Panc1 (cell line): ENCODE measurements around the gene LMTK2. TPM values are rescaled to one million over a fixed set of nuclear protein-coding genes. Genes with fewer than 3 reads are reported as not detected.

Experiments used
- ATAC-seq: fragments of 200-7000 bp; cut with Tn5 transposase; 2 replicates; pipeline ENCODE4 v1.9.1; 2020; ENCODE audit warnings: mild to moderate bottlenecking, moderate library complexity
- BruUV-seq: library from RNA; stranded (reverse); fragments of 400-500 nt; replicated peaks from 2 replicates; lab custom pipeline; 2021; lab: Mats Ljungman, UMichigan
- CTCF ChIA-PET: fragments of 300-600 bp; sonication (Branson Sonifier 250); formaldehyde crosslinking; loops from one replicate; lab custom pipeline; 2022; ENCODE audit warnings: antibody characterized with exemption; lab: Charles Lee
- POLR2A ChIA-PET: fragments of 300-600 bp; sonication (Branson Sonifier 250); formaldehyde crosslinking; loops from one replicate; lab custom pipeline; 2022; ENCODE audit warnings: antibody characterized with exemption; lab: Charles Lee
- DNase-seq: peaks from one replicate; pipeline ENCODE4 v3.0.0-alpha.2; 2010; ENCODE audit warnings: low read depth, low spot score
- H3K27ac ChIP-seq: 2 replicates; pipeline ENCODE4 v1.5.1; 2011; ENCODE audit warnings: mild to moderate bottlenecking, low read length, inconsistent platforms
- H3K27me3 ChIP-seq: fragments of 200-500 bp; sonication (Bioruptor generic); 2 replicates; pipeline ENCODE4 v1.6.0; 2014; ENCODE audit warnings: low read length, inconsistent platforms; ENCODE audit not compliant: control insufficient read depth, insufficient read depth
- H3K36me3 ChIP-seq: fragments of 200-500 bp; sonication (Bioruptor generic); 2 replicates; pipeline ENCODE4 v1.5.1; 2014; ENCODE audit warnings: inconsistent platforms, mild to moderate bottlenecking, low read length, moderate library complexity; ENCODE audit not compliant: control insufficient read depth, insufficient read depth
- H3K4me1 ChIP-seq: 2 replicates; pipeline ENCODE4 v1.5.1; 2011; ENCODE audit warnings: inconsistent platforms, mild to moderate bottlenecking, low read length, moderate library complexity; ENCODE audit not compliant: control insufficient read depth, insufficient read depth
- H3K4me3 ChIP-seq, 2 experiments: 2 replicates each; pipeline ENCODE4 v1.5.1; 2011 to 2012; ENCODE audit warnings: low read depth in 2 of 2, low read length in 2 of 2, mild to moderate bottlenecking in 2 of 2, inconsistent platforms in 1 of 2, moderate library complexity in 1 of 2
- H3K9me3 ChIP-seq: fragments of 200-500 bp; sonication (Bioruptor generic); 2 replicates; pipeline ENCODE4 v1.5.1; 2014; ENCODE audit warnings: low read depth, mild to moderate bottlenecking, inconsistent platforms, low read length, moderate library complexity; ENCODE audit not compliant: control insufficient read depth, insufficient read depth
- POLR2AphosphoS5 ChIP-seq: IDR thresholded peaks from 2 replicates; pipeline ENCODE4 v1.6.1; 2012; ENCODE audit warnings: mild to moderate bottlenecking, low read depth, low read length, moderate library complexity
- REST ChIP-seq, 2 experiments: IDR thresholded peaks; 2 replicates each; pipeline ENCODE4 v1.6.1; 2011 to 2012; ENCODE audit warnings: low read depth in 2 of 2, control low read depth in 1 of 2, low read length in 1 of 2, mild to moderate bottlenecking in 1 of 2, moderate library complexity in 1 of 2; ENCODE audit not compliant: insufficient read depth in 1 of 2
- SIN3A ChIP-seq: IDR thresholded peaks from 2 replicates; pipeline ENCODE4 v1.6.1; 2012; ENCODE audit warnings: low read depth, mild to moderate bottlenecking, low read length, moderate library complexity, borderline replicate concordance; ENCODE audit not compliant: insufficient read depth
- TCF7L2 ChIP-seq: IDR thresholded peaks from 2 replicates; pipeline ENCODE4 v1.6.1; 2011; ENCODE audit warnings: mild to moderate bottlenecking, low read depth, low read length, inconsistent platforms
- in situ Hi-C: cut with HindIII; loops from 2 replicates; pipeline ENCODE4 v1.10.0; 2016; ENCODE audit warnings: low sequenced_read_pairs, low pct_unique_long_range_greater_than_20kb
- intact Hi-C: fragments of 100-400 bp; cut with micrococcal nuclease; formaldehyde crosslinking; loops from one replicate; pipeline ENCODE4 v1.10.0; 2022; ENCODE audit not compliant: unreplicated experiment
- total RNA-seq: library from RNA; stranded (reverse); gene quantifications from one replicate; pipeline ENCODE4 v1.2.1, GENCODE V29; 2021; ENCODE audit not compliant: unreplicated experiment
- TF ChIP-seq, protein P1 (sequence below): fragments of 450-650 bp; IDR thresholded peaks from 2 replicates; pipeline ENCODE4 v1.5.1; 2017; ENCODE audit warnings: mild to moderate bottlenecking

The LMTK2 gene
- total RNA-seq, 1 experiment from 2014 or later = 25.4 TPM

DNA sequence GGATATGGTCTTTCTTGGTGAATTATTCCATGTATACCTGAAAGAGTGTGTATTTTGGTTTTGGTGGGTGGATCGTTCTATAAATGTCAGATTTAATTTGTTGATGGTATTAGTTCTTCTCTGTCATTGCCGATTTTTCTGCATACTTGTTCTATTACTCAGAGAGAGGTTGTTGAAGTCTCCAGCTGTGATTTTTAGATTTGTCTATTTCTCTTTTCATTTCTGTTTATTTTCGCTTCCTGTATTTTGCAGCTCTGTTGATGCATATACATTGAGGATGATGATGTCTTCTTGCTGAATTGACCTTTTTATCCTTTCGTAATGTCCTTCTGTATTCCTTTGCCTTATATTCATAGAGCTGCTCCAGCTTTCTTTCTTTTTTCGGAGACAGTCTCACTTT is 92.5 kb downstream of the LMTK2 start:
- in situ Hi-C loops (no loop called here), intact Hi-C loops (no loop called here)
- H3K27me3 ChIP-seq = no peaks in the 10 kb centered on the region
- ChIA-PET POLR2A (interaction anchor here (0.6 kb wide), 1 partner anchor 12 kb away, joined by 4 read pairs; no protein-coding TSS in a partner anchor), CTCF (no interaction called here)
- H3K4me3 ChIP-seq = no peak overlapping the region
- H3K27ac ChIP-seq = no peak overlapping the region
- DNase-seq (no peak), ATAC-seq (no peak)
- TF ChIP-seq SIN3A (no peak), TCF7L2 (no peak), POLR2AphosphoS5 (no peak), REST (IDR thresholded peaks at IDR 0.05; ENCODE audit: insufficient read depth in 1 of 2, low read depth in 2 of 2, low read length in 1 of 2) (no peak)
- TF ChIP-seq, protein P1, sequence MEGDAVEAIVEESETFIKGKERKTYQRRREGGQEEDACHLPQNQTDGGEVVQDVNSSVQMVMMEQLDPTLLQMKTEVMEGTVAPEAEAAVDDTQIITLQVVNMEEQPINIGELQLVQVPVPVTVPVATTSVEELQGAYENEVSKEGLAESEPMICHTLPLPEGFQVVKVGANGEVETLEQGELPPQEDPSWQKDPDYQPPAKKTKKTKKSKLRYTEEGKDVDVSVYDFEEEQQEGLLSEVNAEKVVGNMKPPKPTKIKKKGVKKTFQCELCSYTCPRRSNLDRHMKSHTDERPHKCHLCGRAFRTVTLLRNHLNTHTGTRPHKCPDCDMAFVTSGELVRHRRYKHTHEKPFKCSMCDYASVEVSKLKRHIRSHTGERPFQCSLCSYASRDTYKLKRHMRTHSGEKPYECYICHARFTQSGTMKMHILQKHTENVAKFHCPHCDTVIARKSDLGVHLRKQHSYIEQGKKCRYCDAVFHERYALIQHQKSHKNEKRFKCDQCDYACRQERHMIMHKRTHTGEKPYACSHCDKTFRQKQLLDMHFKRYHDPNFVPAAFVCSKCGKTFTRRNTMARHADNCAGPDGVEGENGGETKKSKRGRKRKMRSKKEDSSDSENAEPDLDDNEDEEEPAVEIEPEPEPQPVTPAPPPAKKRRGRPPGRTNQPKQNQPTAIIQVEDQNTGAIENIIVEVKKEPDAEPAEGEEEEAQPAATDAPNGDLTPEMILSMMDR = no peak
- H3K9me3 ChIP-seq = no peaks in the 10 kb centered on the region
- H3K4me1 ChIP-seq = no peaks in the 10 kb centered on the region
- H3K36me3 ChIP-seq = no peaks in the 10 kb centered on the region; the same call in 1 of the 2 replicates
- no TSS peak for BruUV-seq

- Histone ChIP-seq H3K27me3 (no peaks in the 10 kb centered on the region), H3K27ac (no peak overlapping the region), H3K36me3 (no peaks in the 10 kb centered on the region), H3K4me1 (no peaks in the 10 kb centered on the region), H3K9me3 (no peaks in the 10 kb centered on the region), H3K4me3 (no peak overlapping the region)
- ATAC-seq = no peak
- in situ Hi-C loops = no loop called here
- no peak for DNase-seq
- intact Hi-C loops = no loop called here
- ChIA-PET CTCF (no interaction called here), POLR2A (no interaction called here)
- TF ChIP-seq, protein P1 = no peak
- no peak for TF ChIP-seq TCF7L2
- TF ChIP-seq REST (IDR thresholded peaks at IDR 0.05; ENCODE audit: insufficient read depth in 1 of 2, low read depth in 2 of 2, low read length in 1 of 2) = no peak
- TF ChIP-seq SIN3A = no peak
- TF ChIP-seq POLR2AphosphoS5 = no peak
- BruUV-seq = no TSS peak
Measured at GRCh38 chr7:98200364-98200763, 93.7 kb downstream of the LMTK2 start.
